VCaP (cell line): ENCODE measurements around the gene UST.
A peak's percentile ranks its signal among the peaks of the same experiment; 100 is the strongest.

Source experiments
- H3K27ac ChIP-seq: fragments of 450-650 bp; 2 replicates; pipeline ENCODE4 v1.5.1; 2017
- CTCF ChIP-seq: fragments of 450-650 bp; conservative IDR thresholded peaks from 2 replicates; pipeline ENCODE4 v1.5.1; 2017; ENCODE audit warnings: mild to moderate bottlenecking, moderate library complexity

Gene UST

GRCh38 chr6:148965287-148965686 is 218.5 kb downstream of the UST start:
- H3K27ac ChIP-seq: no peak overlapping the region
- TF ChIP-seq CTCF: no peak

- no peak overlapping the region for H3K27ac ChIP-seq
- TF ChIP-seq CTCF: no peak
Observed at GRCh38 chr6:148967011-148967520, 220.2 kb downstream of the UST start.

GRCh38 chr6:148967541-148967956 is 220.7 kb downstream of the UST start:
- TF ChIP-seq CTCF: no peak

GRCh38 chr6:148968771-148969602 is 222.2 kb downstream of the UST start:
- no peak for TF ChIP-seq CTCF
- H3K27ac ChIP-seq: no peak overlapping the region

More at GRCh38 chr6:148967541-148967956, 220.7 kb downstream of the UST start:
- no peak overlapping the region for H3K27ac ChIP-seq

- TF ChIP-seq CTCF: no peak
- no peak overlapping the region for H3K27ac ChIP-seq
Observed at GRCh38 chr6:148969603-148970061, 222.8 kb downstream of the UST start.

- H3K27ac ChIP-seq: no peak overlapping the region
- no peak for TF ChIP-seq CTCF
Observed at GRCh38 chr6:148971031-148971927, 224.4 kb downstream of the UST start.

GRCh38 chr6:148972481-148972880 is 225.7 kb downstream of the UST start:
- 0 out of 2 replicates have a peak overlapping the region, but pooled peaks have one; percentile 22 for H3K27ac ChIP-seq
- no peak for TF ChIP-seq CTCF
